Superior temporal gyrus (tissue), 1 donor: Measurements from ENCODE around the gene SDSL.

ENCODE experiments used
- DNase-seq: peaks from one replicate; pipeline ENCODE4 v3.0.0-alpha.2; 2016; ENCODE audit errors: extremely low spot score

SDSL gene

DNA sequence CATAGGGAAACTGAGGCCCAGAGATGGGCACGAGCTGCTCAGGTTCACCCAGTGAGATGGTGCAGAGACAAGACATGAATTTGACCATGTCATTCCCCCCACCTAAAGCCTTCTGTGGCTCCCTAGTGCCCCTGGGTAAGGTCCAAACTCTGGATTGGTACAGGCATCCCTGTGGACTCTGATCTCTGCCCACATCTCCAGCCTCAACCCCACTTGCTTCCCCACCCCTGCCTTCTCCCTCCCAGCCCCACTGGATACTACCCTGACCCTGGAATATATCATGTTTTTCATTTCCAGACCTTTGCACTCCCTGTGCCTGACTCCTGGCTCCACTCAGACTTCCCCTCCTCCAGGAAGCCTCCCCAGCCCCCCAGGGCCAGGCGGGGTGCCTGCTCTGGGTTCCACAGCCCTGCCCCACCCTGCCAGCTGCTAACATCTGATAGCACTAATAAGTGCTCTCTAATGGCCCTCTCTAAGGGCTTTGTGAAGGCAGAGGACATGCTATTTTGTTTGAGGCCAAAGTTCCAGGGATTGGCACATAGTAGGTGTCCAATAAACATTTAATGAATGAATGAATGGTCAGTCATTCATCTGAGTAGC, 1.1 kb upstream of the SDSL start:
- DNase-seq, result no peak

- DNase-seq, result no peak
Observed at GRCh38 chr12:113422886-113423669, 898 bp downstream of the SDSL start.

GRCh38 chr12:113424456-113424855, 2.3 kb downstream of the SDSL start:
- DNase-seq, result no peak

- DNase-seq, result peak; percentile 66
Observed at GRCh38 chr12:113424915-113425823, 3.0 kb downstream of the SDSL start.

GRCh38 chr12:113425960-113426453, 3.8 kb downstream of the SDSL start:
- DNase-seq, result no peak

GRCh38 chr12:113427882-113428281, 5.7 kb downstream of the SDSL start:
- DNase-seq, result no peak

DNA sequence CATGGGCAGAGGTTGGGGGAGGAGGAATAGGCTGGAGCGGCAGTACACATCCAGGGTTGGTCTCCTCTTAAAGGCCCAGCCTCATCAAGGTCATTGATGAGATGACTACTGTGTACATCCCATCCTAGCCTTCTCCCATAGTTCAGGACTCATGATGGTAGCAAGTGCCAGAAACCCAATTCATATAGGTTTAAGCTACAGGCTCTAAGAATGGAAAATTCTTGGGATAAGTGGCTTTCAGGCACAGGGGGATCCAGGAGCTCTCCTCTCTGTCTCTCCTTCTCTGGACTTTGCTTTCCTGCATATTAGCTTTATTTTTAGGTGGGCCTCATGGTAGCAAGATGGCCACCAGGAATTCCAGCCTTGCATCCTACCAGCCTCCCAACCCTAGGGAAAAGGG, 6.3 kb downstream of the SDSL start:
- no peak for DNase-seq

GRCh38 chr12:113432986-113433385, 10.8 kb downstream of the SDSL start:
- DNase-seq, result no peak

- no peak for DNase-seq
Observed at GRCh38 chr12:113435367-113435766, 13.2 kb downstream of the SDSL start.

- DNase-seq, result no peak
Observed at GRCh38 chr12:113436586-113436985, 14.4 kb downstream of the SDSL start.

DNA sequence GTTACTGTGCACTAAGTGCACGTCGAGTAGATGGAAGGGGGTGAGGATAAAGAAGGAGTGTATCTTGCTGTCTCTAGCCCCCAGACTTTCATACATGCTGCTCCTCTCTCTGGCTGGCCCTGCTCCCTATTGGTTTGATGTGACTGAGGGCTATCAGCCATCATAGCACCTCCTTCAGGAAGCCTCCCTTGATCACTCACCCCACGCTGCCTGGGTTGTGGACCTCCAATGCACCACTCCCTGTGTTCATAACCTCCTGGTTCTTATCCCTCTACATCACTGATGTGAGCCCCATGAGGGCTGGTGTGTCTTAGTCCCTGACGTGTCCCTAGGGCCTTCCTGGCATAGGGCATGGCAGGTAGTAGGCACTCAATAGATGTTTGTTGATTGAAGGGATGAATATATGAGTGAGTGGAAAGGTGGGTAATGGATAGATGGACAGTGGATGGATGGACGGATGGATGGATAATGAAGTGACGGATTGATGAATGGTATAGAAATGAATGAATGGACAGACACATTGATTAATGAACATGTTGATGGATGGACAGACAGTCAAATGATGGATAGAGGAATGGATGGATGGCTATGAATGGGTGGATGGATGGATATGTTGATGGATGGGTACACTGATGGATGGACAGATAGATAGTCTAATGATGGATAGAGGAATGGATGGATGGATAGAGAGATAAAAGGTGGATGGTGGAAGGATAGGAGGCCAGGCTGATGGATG, 15.0 kb downstream of the SDSL start:
- no peak for DNase-seq

DNA sequence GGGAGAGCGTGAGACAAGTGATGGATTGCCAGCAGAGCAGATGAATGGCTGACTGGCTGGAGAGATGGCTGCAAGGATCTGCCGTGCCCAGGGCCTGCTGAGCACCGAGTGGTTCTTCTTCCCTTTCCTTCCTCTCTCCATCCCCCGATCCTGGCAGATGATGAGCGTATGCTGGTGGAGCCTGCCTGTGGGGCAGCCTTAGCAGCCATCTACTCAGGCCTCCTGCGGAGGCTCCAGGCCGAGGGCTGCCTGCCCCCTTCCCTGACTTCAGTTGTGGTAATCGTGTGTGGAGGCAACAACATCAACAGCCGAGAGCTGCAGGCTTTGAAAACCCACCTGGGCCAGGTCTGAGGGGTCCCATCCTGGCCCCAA, 15.5 kb downstream of the SDSL start:
- DNase-seq, result no peak

DNA sequence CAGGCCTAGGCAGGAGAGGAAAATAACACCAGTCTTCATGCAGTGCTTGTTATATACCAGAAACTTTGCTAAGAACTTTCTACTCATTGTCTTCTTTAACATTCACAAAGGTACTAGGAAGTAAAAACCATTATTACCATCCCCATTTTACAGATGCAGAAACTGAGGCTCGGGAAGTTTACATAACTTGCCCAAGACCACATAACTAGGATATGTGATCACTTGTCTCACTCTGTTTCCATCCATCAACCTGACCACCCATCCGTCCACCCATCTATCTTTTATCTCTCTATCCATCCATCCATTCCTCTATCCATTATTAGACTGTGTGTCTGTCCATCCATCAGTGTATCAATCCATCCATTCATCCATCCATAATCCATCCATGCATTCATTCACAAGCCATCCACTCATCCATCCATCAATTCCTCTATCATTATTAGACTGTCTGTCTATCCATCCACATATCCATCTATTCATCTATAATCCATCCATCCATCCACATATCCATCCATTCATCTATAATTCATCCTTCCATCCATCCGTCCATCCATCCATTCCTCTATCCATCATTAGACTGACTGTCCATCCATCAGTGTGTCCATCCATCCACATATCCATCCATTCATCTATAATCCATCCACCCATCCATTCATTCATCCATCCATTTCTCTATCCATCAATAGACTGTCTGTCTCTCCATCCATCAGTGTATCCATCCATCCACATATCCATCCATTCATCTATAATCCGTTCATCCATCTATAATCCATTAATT, 16.5 kb downstream of the SDSL start:
- DNase-seq, result no peak

- DNase-seq, result no peak
Observed at GRCh38 chr12:113439301-113439597, 17.1 kb downstream of the SDSL start.

GRCh38 chr12:113439606-113440030, 17.4 kb downstream of the SDSL start:
- peak; percentile 67 for DNase-seq

- no peak for DNase-seq
Observed at GRCh38 chr12:113440336-113440735, 18.2 kb downstream of the SDSL start.

DNA sequence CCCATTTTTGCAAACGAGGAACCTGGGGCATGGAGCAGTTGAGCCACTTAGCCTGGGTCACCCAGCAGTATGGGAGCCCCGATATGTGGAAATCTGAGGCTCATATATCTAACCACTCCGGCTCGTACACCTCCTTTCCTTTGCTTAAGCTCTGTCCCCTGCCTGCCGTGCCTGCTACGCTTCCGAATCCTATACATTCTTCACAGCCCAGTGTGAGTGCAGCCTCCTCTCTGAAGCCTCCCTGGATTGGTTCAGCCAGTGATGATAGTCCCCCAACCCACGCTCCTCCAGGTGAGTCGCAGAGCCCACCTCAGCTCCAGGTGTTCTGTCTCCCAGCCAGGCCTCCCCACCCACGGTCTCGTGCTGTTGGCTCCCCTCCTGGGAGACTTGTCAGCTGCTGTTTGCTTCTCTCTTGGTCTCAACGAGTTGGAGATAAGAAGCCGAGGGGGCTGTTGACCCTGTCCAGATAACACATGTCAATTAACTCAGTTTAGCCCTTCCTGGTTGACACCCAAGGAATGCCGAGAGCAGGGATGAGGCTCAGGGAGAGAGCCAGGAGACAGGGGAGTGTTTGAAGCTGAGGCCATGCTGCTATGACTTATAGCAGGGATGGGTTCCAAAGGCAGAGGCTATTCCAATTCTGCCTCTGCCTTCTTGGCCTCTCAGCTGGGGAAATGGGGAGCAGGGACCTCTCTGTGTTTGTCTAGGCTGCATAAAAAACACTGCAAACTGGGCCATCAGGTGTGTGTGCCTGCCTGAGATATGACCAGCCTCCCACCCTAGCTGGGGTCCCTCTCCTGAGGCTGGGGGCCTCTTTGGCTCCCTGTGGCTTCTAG, 19.0 kb downstream of the SDSL start:
- DNase-seq, result no peak

GRCh38 chr12:113443030-113443539, 20.9 kb downstream of the SDSL start:
- no peak for DNase-seq

DNA sequence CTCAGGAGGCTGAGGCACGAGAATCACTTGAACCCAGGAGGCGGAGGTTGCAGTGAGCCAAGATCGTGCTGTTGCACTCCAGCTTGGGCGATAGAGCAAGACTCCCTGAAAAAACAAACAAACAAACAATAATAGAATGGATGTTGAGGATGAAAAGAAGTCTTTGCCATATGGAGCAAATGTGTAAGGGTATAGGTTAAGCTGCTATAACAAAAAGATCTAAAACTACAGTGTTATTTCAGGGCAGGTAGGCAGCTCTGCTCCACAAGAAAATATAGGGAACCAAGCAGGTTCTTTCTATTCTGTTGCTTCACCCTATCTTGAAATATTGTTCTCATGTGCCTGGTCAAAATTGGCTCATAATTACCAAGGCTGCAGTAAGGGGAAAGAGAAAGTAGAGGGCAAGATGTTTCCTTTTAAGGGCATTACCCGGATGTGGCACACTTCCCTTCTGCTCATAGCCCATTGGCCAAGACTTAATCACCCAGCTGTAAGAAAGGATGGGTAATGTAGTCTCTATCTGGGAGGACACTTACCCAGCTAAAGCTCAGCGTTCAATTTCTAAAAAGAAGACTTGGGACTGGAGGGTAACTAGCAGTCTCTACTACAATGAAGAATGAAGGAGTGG, 23.5 kb downstream of the SDSL start:
- no peak for DNase-seq
